Smooth muscle cell (in vitro differentiated cells): Measurements from ENCODE around the gene CEBPA. TPM values are rescaled to one million over a fixed set of nuclear protein-coding genes. Genes with fewer than 3 reads are reported as not detected.

Source experiments
- DNase-seq: peaks from one replicate; lab custom pipeline; 2025; ENCODE audit not compliant: unreplicated experiment; lab: John Stamatoyannopoulos, UW
- H2AFZ ChIP-seq: fragments of 200-600 bp; sonication (generic); 2 replicates; pipeline ENCODE4 v1.6.0; 2016; ENCODE audit warnings: antibody characterized with exemption, low read depth, mild to moderate bottlenecking
- H3F3A ChIP-seq: fragments of 200-600 bp; sonication (generic); 2 replicates; pipeline ENCODE4 v1.6.0; 2017; ENCODE audit warnings: antibody characterized with exemption, low read depth
- H3K27ac ChIP-seq: fragments of 200-600 bp; sonication (generic); 2 replicates; pipeline ENCODE4 v1.5.1; 2016; ENCODE audit warnings: low read depth, mild to moderate bottlenecking
- H3K27me3 ChIP-seq: fragments of 200-600 bp; sonication (generic); 2 replicates; pipeline ENCODE4 v1.6.1; 2016; ENCODE audit warnings: low read depth, mild to moderate bottlenecking
- H3K36me3 ChIP-seq: fragments of 200-600 bp; sonication (generic); 2 replicates; pipeline ENCODE4 v1.5.1; 2016; ENCODE audit warnings: low read depth
- H3K4me1 ChIP-seq: fragments of 200-600 bp; sonication (generic); 2 replicates; pipeline ENCODE4 v1.5.1; 2016; ENCODE audit warnings: low read depth
- H3K4me2 ChIP-seq: fragments of 200-600 bp; sonication (generic); 2 replicates; pipeline ENCODE4 v1.6.0; 2016; ENCODE audit warnings: mild to moderate bottlenecking
- H3K4me3 ChIP-seq: fragments of 200-600 bp; sonication (generic); 2 replicates; pipeline ENCODE4 v1.5.1; 2016; ENCODE audit warnings: mild to moderate bottlenecking
- H3K79me2 ChIP-seq: fragments of 200-600 bp; sonication (generic); 2 replicates; pipeline ENCODE4 v1.6.0; 2016; ENCODE audit warnings: low read depth, mild to moderate bottlenecking
- H3K9ac ChIP-seq: fragments of 200-600 bp; sonication (generic); 2 replicates; pipeline ENCODE4 v1.6.0; 2016; ENCODE audit warnings: low read depth
- H3K9me3 ChIP-seq: fragments of 200-600 bp; sonication (generic); replicated peaks from 2 replicates; pipeline ENCODE4 v1.5.1; 2016; ENCODE audit warnings: low read depth
- H4K20me1 ChIP-seq: fragments of 200-600 bp; sonication (generic); 2 replicates; pipeline ENCODE4 v1.6.0; 2016; ENCODE audit warnings: low read depth
- WGBS: methylation state at CpG from one replicate; pipeline ENCODE4 v1.1.7; 2016; ENCODE audit warnings: low lambda C conversion rate; 5-methylcytosine and 5-hydroxymethylcytosine counted together
- polyA plus RNA-seq: library from polyadenylated mRNA; unstranded; fragments of >200 nt; fragmentation: Nextera tagmentation; extraction: Ambion mirVana; gene quantifications from 2 replicates; pipeline ENCODE4 v1.2.1, GENCODE V29; 2016
- total RNA-seq: library from RNA; depleted of rRNA; stranded (reverse); fragments of >200 nt; gene quantifications from 2 replicates; pipeline ENCODE4 v1.2.3, GENCODE V29; 2014
- TF ChIP-seq, protein P1 (sequence below): fragments of 200-600 bp; sonication (generic); IDR thresholded peaks from 2 replicates; pipeline ENCODE4 v1.5.1; 2017; ENCODE audit warnings: borderline replicate concordance, mild to moderate bottlenecking, antibody characterized with exemption; ENCODE audit not compliant: insufficient read depth, poor library complexity, severe bottlenecking

The CEBPA gene
- total and polyA plus RNA-seq, 2 experiments from 2014 or later = 1.2 to 2.1 TPM

DNA sequence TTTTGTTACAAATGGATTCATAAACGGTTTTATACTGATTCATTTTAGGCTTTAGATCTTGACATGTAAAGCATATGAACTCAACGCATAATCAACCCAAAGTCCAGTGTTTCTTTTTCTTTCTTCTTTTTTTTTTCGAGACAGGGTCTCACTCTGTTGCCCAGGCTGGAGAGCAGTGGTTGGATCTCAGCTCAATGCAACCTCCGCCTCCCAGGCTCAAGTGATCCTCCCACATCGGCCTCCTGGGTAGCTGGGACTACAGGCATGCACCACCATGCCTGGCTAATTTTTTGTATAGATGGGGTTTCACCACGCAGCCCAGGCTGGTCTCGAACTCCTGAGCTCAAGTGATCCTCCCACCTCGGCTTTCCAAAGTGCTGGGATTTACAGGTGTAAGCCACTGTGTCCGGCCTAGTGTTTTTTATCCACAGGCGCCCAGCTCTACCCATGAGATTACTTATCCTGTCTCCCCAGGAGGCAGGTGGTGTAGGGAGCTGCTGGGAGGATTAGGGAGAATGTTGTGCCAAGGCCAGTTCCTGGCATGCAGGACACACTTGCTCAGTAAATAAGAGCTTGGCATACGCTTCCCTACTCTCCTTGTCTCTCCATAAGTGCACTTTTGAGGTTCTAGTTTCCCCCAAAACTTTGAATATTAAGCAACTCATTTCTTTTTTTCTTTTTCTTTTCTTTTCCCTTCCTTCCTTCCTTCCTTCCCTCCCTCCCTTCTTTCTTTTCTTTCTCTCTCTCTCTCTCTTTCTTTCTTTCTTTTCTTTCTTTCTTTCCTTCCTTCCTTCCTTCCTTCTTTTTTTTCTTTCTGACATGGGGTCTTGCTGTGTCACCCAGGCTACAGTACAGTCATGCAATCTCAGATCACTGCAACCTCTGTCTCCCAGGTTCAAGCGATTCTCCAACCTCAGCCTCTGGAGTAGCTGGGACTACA, 4.8 kb upstream of the CEBPA start:
- TF ChIP-seq, protein P1, sequence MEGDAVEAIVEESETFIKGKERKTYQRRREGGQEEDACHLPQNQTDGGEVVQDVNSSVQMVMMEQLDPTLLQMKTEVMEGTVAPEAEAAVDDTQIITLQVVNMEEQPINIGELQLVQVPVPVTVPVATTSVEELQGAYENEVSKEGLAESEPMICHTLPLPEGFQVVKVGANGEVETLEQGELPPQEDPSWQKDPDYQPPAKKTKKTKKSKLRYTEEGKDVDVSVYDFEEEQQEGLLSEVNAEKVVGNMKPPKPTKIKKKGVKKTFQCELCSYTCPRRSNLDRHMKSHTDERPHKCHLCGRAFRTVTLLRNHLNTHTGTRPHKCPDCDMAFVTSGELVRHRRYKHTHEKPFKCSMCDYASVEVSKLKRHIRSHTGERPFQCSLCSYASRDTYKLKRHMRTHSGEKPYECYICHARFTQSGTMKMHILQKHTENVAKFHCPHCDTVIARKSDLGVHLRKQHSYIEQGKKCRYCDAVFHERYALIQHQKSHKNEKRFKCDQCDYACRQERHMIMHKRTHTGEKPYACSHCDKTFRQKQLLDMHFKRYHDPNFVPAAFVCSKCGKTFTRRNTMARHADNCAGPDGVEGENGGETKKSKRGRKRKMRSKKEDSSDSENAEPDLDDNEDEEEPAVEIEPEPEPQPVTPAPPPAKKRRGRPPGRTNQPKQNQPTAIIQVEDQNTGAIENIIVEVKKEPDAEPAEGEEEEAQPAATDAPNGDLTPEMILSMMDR = no peak
- H3K79me2 ChIP-seq = no peaks in the 10 kb centered on the region
- no peaks in the 10 kb centered on the region for H3F3A ChIP-seq
- no peaks in the 10 kb centered on the region for H4K20me1 ChIP-seq
- no peak overlapping the region for H2AFZ ChIP-seq
- no peak for DNase-seq
- no peak overlapping the region for H3K27ac ChIP-seq
- H3K27me3 ChIP-seq = no peaks in the 10 kb centered on the region
- H3K4me1 ChIP-seq = no peaks in the 10 kb centered on the region
- 96% methylated on average over 12 of the region's 12 CpGs for WGBS
- no peak overlapping the region for H3K4me3 ChIP-seq
- H3K9ac ChIP-seq = no peak overlapping the region
- H3K36me3 ChIP-seq = no peaks in the 10 kb centered on the region
- H3K9me3 ChIP-seq = no peaks in the 10 kb centered on the region
- H3K4me2 ChIP-seq = no peak overlapping the region

DNA sequence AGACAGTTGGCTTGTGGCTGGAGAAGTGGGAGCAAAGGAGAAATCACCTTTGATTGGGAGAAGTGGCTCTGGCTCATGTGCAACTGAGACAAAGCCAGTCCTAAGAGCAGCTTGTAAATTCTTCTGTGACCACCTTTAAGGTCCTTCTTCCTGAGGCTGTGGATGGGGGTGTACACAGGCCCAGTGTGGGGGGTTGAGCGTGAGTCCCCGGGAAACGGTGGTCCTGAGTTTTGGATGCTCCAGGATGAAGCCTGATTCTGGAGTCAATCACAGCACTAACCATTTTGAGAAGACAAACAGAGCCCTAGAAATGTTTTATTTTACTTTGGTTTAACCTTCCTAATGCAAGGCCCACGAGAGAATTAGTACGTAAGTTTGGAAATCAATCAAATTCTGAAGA, 3.9 kb upstream of the CEBPA start:
- no peak overlapping the region for H3K27ac ChIP-seq
- DNase-seq = no peak
- no peak overlapping the region for H2AFZ ChIP-seq
- no peaks in the 10 kb centered on the region for H3K36me3 ChIP-seq
- H3K9me3 ChIP-seq = no peaks in the 10 kb centered on the region
- no peak overlapping the region for H3K4me2 ChIP-seq
- H3K9ac ChIP-seq = no peak overlapping the region
- WGBS = 98% methylated on average over 5 of the region's 5 CpGs
- H3F3A ChIP-seq = no peaks in the 10 kb centered on the region
- TF ChIP-seq, protein P1 = no peak
- no peaks in the 10 kb centered on the region for H4K20me1 ChIP-seq
- no peaks in the 10 kb centered on the region for H3K79me2 ChIP-seq
- peaks cover 2% of the 10 kb centered on the region for H3K27me3 ChIP-seq
- no peak overlapping the region for H3K4me3 ChIP-seq
- H3K4me1 ChIP-seq = no peaks in the 10 kb centered on the region

DNA sequence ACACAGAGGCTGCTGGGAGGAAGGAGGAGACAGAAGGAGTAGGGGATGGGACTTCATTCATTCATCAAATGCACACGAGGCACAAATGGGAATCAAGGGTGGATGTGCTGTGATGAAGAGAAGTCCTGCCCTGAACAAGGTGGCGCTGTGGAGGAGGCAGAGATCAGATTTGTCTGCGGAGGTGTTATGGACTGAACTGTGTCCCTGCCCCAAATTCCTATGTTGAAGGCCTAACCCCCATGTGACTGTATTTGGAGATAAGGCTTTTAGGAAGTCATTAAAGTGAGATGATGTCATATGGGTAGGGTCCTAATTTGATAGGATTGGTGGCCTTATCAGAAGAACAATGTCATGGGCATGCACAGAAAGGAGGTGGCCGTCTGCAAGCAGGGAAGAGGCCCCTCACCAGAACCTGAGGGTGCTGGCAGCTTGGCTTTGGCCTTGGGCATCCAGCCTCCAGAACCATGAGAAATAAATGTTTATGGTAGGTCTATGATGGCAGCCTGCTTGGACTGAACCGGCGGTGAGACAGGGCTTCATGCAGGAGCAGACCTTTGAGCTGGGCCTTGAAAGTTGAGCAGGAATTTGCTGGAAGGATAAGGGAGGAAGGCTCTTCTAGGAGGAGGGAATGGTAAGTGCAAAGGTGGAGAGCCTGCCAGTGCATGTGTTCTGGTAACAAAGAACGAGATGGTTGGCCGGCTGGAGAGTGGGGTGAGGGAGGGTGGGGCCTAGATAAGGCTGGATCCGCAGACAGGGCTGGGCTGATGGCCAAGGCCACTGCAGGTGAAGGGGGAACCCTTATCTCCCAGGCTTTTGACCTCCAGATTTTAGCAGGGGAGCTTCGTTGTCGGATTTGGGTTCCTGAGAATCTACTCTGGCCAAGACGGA, 2.7 kb upstream of the CEBPA start:
- H3K4me1 ChIP-seq = no peaks in the 10 kb centered on the region
- H4K20me1 ChIP-seq = no peaks in the 10 kb centered on the region
- H3K9me3 ChIP-seq = no peaks in the 10 kb centered on the region
- H3F3A ChIP-seq = no peaks in the 10 kb centered on the region
- DNase-seq = no peak
- no peaks in the 10 kb centered on the region for H3K79me2 ChIP-seq
- no peak overlapping the region for H3K4me3 ChIP-seq
- peaks cover 11% of the 10 kb centered on the region for H3K27me3 ChIP-seq
- TF ChIP-seq, protein P1 = no peak
- H3K9ac ChIP-seq = no peak overlapping the region
- H3K4me2 ChIP-seq = no peak overlapping the region
- WGBS = 89% methylated on average over 12 of the region's 12 CpGs
- H3K36me3 ChIP-seq = no peaks in the 10 kb centered on the region
- no peak overlapping the region for H2AFZ ChIP-seq
- no peak overlapping the region for H3K27ac ChIP-seq
